ENCODE data around the gene MCEE.

MCEE gene

DNA sequence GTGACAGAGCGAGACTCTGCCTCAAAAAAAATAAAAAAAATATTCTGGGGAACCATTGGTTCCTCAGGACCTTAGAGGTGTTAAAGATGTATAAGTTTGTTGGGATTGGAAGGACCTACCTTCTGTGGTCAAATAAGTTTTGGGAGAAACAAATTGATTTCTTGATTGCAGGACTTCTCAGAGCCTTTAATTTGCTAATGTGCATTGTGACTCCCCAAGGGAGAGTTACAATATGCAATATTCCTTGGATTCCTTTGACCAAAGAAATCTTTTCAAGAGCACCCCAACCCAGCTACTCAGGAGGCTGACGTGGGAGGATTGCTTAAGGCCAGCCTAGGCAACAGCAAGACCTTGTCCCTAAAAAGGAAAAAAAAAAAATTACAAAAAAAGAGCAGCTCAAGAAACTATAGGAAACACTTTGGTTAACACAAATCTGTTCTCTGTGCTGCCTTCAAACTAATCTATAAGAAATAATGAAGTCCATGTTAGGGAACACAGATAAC, 55.1 kb downstream of the MCEE start:
- DNase-seq, result no peak

- no peak for DNase-seq
These were observed 56.6 kb downstream of the MCEE start for GRCh38 chr2:71073475-71073874.

DNA sequence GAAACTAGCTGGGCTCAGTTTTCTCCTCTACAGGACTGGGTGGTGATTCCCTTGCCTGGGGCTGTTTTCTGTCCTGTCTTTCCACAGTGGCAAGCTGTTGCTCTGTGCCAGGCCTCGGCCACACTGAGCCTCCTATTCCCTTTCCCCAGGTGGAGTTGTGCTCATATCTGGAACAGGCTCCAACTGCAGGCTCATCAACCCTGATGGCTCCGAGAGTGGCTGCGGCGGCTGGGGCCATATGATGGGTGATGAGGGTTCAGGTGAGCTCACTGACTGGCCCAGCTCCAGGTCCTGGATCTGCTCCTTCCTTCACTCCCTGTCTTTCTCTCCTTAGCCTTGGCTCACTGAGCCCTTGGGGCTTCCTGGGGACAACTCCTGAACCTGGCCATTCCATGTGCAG, 57.5 kb downstream of the MCEE start:
- no peak for DNase-seq

DNA sequence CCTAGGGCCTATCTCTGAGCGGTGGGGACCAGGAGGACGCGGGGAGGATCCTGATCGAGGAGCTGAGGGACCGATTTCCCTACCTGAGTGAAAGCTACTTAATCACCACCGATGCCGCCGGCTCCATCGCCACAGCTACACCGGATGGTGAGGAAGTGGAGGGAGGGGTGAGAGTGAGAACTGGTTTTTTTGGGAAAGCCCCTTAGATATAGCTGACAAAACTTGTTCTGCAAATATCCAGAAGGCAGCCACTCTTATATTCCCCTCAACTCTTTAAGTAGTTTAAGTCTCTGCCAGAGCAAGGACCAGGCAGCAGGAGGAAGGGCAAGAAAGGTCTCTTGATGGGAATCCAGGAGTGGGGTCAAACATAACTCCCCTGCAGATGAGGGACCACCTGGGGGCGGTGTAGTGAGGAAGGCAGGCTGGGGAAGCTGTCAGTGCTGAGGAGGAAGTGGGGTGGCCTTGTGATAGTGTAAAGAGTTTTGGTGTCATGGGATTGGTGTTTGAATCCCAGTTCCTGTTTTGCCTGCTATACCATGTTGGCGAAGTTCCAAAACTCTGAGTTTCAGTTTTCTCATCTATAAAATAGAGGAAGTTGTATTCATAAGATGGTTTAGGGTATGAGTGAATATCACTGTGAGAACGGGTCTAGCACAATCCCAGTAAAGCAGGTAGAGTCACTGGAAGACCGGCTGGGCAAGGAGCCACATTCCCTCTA, 58.2 kb downstream of the MCEE start:
- no peak for DNase-seq

DNA sequence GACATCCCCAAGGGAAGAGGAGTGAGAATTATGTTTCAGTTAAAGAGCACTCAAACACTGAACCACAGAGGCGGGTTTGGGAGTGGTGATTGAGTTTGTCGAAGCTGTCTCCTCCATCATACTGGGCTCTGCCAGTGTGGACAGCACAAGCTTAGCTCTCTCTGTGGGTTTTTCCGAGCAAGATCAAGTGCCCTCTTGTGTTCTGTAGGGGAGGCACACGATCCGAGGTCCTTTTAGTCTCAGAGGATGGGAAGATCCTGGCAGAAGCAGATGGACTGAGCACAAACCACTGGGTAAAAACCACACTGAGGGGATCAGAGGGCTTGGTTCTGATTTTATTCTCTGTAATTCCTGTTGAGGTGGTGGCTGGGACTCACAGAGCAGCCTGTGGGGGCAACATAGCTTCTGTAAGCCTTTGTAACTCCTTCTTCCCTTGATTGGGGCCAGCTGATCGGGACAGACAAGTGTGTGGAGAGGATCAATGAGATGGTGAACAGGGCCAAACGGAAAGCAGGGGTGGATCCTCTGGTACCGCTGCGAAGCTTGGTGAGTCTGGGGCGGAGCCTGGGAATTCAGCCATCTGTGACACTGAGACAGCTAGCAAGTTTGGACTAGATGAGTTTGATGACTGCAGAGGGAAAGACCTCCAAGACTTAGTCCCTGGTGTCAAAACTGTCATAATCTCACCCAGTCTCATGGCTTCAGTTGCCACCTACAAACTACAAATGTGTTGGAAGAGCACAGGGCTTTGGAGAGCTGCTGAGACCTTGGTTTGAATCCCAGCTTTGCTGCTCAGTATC, 59.5 kb downstream of the MCEE start:
- DNase-seq, result no peak

GRCh38 chr2:71069376-71069775, 60.7 kb downstream of the MCEE start:
- DNase-seq, result no peak

GRCh38 chr2:71068218-71069035, 61.6 kb downstream of the MCEE start, which contains the start of gene NAGK:
NAGK (plus strand) TSS chr2:71068648; CDS start chr2:71068684, 36 bp downstream.
- DNase-seq, result peak; percentile 86

- no peak for DNase-seq
These were observed 62.3 kb downstream of the MCEE start for GRCh38 chr2:71067567-71068217.

GRCh38 chr2:71066856-71067255, 63.2 kb downstream of the MCEE start:
- DNase-seq, result no peak

DNA sequence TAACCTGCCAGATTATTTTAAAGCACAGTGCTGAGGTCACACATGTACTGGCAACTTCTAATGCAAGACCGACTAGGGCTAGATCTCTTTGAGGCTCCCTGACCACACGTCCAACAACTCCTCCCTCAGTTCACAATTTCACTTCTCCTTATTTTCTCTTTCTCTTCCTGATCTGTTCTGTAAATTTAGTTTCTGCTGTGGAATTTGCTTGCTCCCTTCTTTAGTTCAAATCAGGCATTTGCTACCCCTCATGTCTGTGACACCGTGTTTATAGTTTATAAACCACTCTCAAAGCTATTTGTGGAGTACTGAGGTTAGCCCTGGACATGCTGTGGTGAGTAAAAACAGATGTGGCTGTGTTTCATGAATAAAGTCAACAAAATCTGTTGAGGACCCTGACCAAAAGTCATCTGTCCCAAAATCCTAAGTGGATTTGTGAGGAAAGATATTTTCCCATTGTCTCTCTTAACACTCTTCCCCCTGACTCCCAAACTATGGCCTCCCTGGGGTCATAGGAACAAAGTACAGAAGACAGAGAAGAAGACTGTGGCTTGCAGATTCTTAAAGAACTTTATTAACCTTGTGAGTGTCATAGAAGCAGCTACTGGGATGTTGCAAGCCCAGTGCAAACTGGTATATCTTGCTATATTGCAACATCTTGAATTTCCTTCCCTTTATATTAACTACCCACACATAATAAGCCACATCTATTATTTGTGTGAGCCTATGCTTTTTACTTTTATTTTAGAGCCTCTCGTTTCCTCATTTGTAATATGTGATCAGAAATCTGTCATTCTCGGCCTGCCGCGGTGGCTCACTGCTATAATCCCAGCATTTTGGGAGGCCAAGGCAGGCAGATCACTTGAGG, 65.0 kb downstream of the MCEE start:
- DNase-seq, result no peak

DNA sequence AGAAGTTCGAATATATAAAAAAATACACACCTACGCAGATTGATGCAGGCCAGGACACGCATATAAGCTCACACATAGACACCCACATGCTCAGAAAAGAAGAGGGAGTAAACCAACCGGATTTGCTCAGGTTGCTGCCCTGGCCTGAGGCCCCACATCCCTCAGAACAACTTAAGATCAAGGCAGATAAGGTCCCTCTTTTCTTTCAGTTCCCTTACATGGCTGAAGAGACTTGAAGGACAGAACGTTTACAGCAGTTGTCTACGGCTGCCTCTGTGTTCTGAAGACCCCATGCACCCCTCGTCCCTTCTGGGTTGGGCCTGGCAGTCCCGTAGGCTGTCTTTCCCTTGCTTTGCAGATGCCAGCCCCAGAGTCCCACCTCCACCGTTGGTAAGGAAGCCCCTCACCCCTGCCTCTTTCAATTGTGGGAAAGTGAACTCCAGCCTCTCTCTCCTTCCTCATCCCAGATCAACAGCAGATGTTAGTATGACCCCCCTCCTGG, 65.9 kb downstream of the MCEE start:
- DNase-seq, result no peak

GRCh38 chr2:71063216-71063615, 66.8 kb downstream of the MCEE start:
- no peak for DNase-seq

- DNase-seq, result no peak
These were observed 69.2 kb downstream of the MCEE start for GRCh38 chr2:71060871-71061270.

DNA sequence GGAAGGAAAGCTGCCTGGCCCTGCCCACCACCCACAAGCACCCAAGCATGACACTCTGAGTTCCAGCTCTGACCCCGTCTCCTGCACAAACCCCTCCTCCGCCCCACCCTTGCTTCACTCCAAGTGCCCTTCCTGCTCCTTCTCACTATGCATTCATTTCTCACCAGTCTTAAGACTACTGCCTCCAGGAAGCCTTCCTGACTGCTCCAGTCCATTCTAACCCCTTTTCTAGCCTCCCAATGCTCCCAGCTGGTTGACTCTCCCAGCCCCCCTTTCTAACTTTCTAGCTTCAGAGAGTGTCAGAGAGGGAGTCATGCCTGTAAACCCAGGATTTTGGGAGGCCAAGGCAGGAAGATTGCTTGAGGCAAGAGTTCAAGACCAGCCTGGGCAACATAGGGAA, 69.8 kb downstream of the MCEE start:
- no peak for DNase-seq
